ENCODE measurements around the gene ALPG. TPM values are rescaled to one million over a fixed set of nuclear protein-coding genes. Genes with fewer than 3 reads are reported as not detected.

Gene ALPG
- polyA plus RNA-seq, 1 donor (not counting 4 experiments of a cell fraction or from before 2014, with no cell fraction given): not detected

- dilution Hi-C loops (cut with MboI; ENCODE audit: extremely low pct_ligation_motif_present, low sequenced_read_pairs): no loop called here
- no peak for FAIRE-seq
These were observed 49.9 kb downstream of the ALPG start for GRCh38 chr2:232456296-232457120.

GRCh38 chr2:232457121-232458011 is 50.7 kb downstream of the ALPG start:
- Histone ChIP-seq H3K4me3 (ENCODE audit: control insufficient read depth in 2 of 3, extremely low read depth in 1 of 3, insufficient read depth in 2 of 3, low read depth in 1 of 3, low read length in 3 of 3) (no peak overlapping the region), H3K79me2 (ENCODE audit: control insufficient read depth, insufficient read depth, low read length) (no peaks in the 10 kb centered on the region), H3K27me3 (ENCODE audit: control insufficient read depth, extremely low read depth, insufficient read depth, low read length) (peaks cover 17% of the 10 kb centered on the region), H3K9me3 (ENCODE audit: control insufficient read depth, low read depth, low read length) (no peaks in the 10 kb centered on the region), H3K9me1 (ENCODE audit: control insufficient read depth, extremely low read depth, insufficient read depth, low read length) (no peaks in the 10 kb centered on the region), H3K27ac (ENCODE audit: control insufficient read depth, insufficient read depth, low read length) (no peak overlapping the region), H2AFZ (ENCODE audit: control insufficient read depth, low read length) (no peak overlapping the region), H3K4me1 (ENCODE audit: control insufficient read depth, extremely low read depth, insufficient read depth, low read length) (no peaks in the 10 kb centered on the region), H3K36me3 (ENCODE audit: control insufficient read depth in 2 of 2, extremely low read depth in 1 of 2, insufficient read depth in 2 of 2, low read length in 2 of 2) (no peaks in the 10 kb centered on the region), H3K9ac (ENCODE audit: control insufficient read depth, extremely low read depth, insufficient read depth, low read length) (no peak overlapping the region), H3K4me2 (ENCODE audit: control insufficient read depth, extremely low read depth, insufficient read depth, low read depth, low read length) (no peak overlapping the region), H4K20me1 (ENCODE audit: control insufficient read depth, extremely low read depth, insufficient read depth, low read length) (no peaks in the 10 kb centered on the region)
- TF ChIP-seq CTCF (optimal IDR thresholded peaks at IDR 0.05 in 1 of 3, IDR thresholded peaks at IDR 0.05 in 1 of 3, conservative IDR thresholded peaks at IDR 0.05 in 1 of 3; ENCODE audit: extremely low read depth in 1 of 3, insufficient read depth in 2 of 3, low read length in 3 of 3) (no peak), EZH2 (IDR thresholded peaks at IDR 0.05; ENCODE audit: low read length) (no peak)
- FAIRE-seq (no peak), DNase-seq (ENCODE audit: low read depth, low spot score) (no peak)
- dilution Hi-C loops (cut with MboI; ENCODE audit: extremely low pct_ligation_motif_present, low sequenced_read_pairs): no loop called here

More at GRCh38 chr2:232456296-232457120, 49.9 kb downstream of the ALPG start:
- Histone ChIP-seq H3K4me2 (ENCODE audit: control insufficient read depth, extremely low read depth, insufficient read depth, low read depth, low read length) (no peak overlapping the region), H2AFZ (ENCODE audit: control insufficient read depth, low read length) (no peak overlapping the region), H3K79me2 (ENCODE audit: control insufficient read depth, insufficient read depth, low read length) (no peaks in the 10 kb centered on the region), H3K27ac (ENCODE audit: control insufficient read depth, insufficient read depth, low read length) (no peak overlapping the region), H3K36me3 (ENCODE audit: control insufficient read depth in 2 of 2, extremely low read depth in 1 of 2, insufficient read depth in 2 of 2, low read length in 2 of 2) (no peaks in the 10 kb centered on the region), H3K9ac (ENCODE audit: control insufficient read depth, extremely low read depth, insufficient read depth, low read length) (no peak overlapping the region), H3K9me1 (ENCODE audit: control insufficient read depth, extremely low read depth, insufficient read depth, low read length) (no peaks in the 10 kb centered on the region), H3K4me3 (ENCODE audit: control insufficient read depth in 2 of 3, extremely low read depth in 1 of 3, insufficient read depth in 2 of 3, low read depth in 1 of 3, low read length in 3 of 3) (no peak overlapping the region), H3K9me3 (ENCODE audit: control insufficient read depth, low read depth, low read length) (no peaks in the 10 kb centered on the region), H3K27me3 (ENCODE audit: control insufficient read depth, extremely low read depth, insufficient read depth, low read length) (peaks cover 17% of the 10 kb centered on the region), H3K4me1 (ENCODE audit: control insufficient read depth, extremely low read depth, insufficient read depth, low read length) (no peaks in the 10 kb centered on the region), H4K20me1 (ENCODE audit: control insufficient read depth, extremely low read depth, insufficient read depth, low read length) (no peaks in the 10 kb centered on the region)
- TF ChIP-seq CTCF (optimal IDR thresholded peaks at IDR 0.05 in 1 of 3, IDR thresholded peaks at IDR 0.05 in 1 of 3, conservative IDR thresholded peaks at IDR 0.05 in 1 of 3; ENCODE audit: extremely low read depth in 1 of 3, insufficient read depth in 2 of 3, low read length in 3 of 3) (no peak), EZH2 (IDR thresholded peaks at IDR 0.05; ENCODE audit: low read length) (no peak)
- DNase-seq (ENCODE audit: low read depth, low spot score): no peak
